DOHH2 (cell line): ENCODE measurements around the gene ATP13A2.

Experiments
- H3F3A ChIP-seq: fragments of 200-600 bp; sonication (generic), shearing (Covaris generic); 2 replicates; pipeline ENCODE4 v1.6.0; 2016; ENCODE audit warnings: antibody characterized with exemption, mild to moderate bottlenecking; ENCODE audit not compliant: control insufficient read depth, insufficient read depth
- H3K27ac ChIP-seq: fragments of 200-600 bp; sonication (generic); 2 replicates; pipeline ENCODE4 v1.5.1; 2014; ENCODE audit warnings: low read depth, mild to moderate bottlenecking, low read length, moderate library complexity
- H3K27me3 ChIP-seq: fragments of 200-600 bp; sonication (generic); 2 replicates; pipeline ENCODE4 v1.6.1; 2014; ENCODE audit warnings: mild to moderate bottlenecking, low read length, mixed read lengths; ENCODE audit not compliant: control insufficient read depth
- H3K36me3 ChIP-seq: fragments of 200-600 bp; sonication (generic); 2 replicates; pipeline ENCODE4 v1.6.1; 2014; ENCODE audit warnings: mild to moderate bottlenecking, low read length, moderate library complexity, mixed read lengths; ENCODE audit not compliant: control insufficient read depth
- H3K4me1 ChIP-seq: fragments of 200-600 bp; sonication (generic); 2 replicates; pipeline ENCODE4 v1.6.1; 2014; ENCODE audit warnings: mild to moderate bottlenecking, low read length, mixed read lengths; ENCODE audit not compliant: control insufficient read depth
- H3K4me2 ChIP-seq: fragments of 200-600 bp; sonication (generic); 2 replicates; pipeline ENCODE4 v1.6.0; 2014; ENCODE audit warnings: mild to moderate bottlenecking, low read length, moderate library complexity
- H3K4me3 ChIP-seq: fragments of 200-600 bp; sonication (generic); 2 replicates; pipeline ENCODE4 v1.5.1; 2014; ENCODE audit warnings: mild to moderate bottlenecking, low read length, mixed read lengths
- H3K79me2 ChIP-seq: fragments of 200-600 bp; sonication (generic); 2 replicates; pipeline ENCODE4 v1.6.1; 2014; ENCODE audit warnings: mild to moderate bottlenecking, low read length, mixed read lengths; ENCODE audit not compliant: control insufficient read depth
- H3K9me2 ChIP-seq: fragments of 200-600 bp; sonication (generic); replicated peaks from 2 replicates; pipeline ENCODE4 v1.6.1; 2014; ENCODE audit warnings: mild to moderate bottlenecking, low read length, mixed read lengths; ENCODE audit not compliant: control insufficient read depth
- H3K9me3 ChIP-seq: fragments of 200-600 bp; sonication (generic); 2 replicates; pipeline ENCODE4 v1.6.1; 2014; ENCODE audit warnings: antibody characterized with exemption, low read length, mixed read lengths; ENCODE audit not compliant: control insufficient read depth, insufficient read depth
- H4K20me1 ChIP-seq: fragments of 200-600 bp; sonication (generic); 2 replicates; pipeline ENCODE4 v1.6.0; 2014; ENCODE audit warnings: low read depth, mild to moderate bottlenecking, antibody characterized with exemption, low read length, moderate library complexity; ENCODE audit not compliant: control insufficient read depth, insufficient read depth
- CTCF ChIP-seq: fragments of 200-600 bp; sonication (generic); IDR thresholded peaks from one replicate; pipeline ENCODE4 v1.5.1; 2014; ENCODE audit warnings: antibody characterized with exemption, mild to moderate bottlenecking, low read depth, low read length; ENCODE audit not compliant: poor library complexity, severe bottlenecking
- EZH2phosphoT487 ChIP-seq: fragments of 200-600 bp; sonication (generic); IDR thresholded peaks from 2 replicates; pipeline ENCODE4 v1.6.1; 2017; ENCODE audit warnings: borderline replicate concordance, mild to moderate bottlenecking, antibody characterized with exemption, low read length, moderate library complexity, mixed read lengths

The ATP13A2 gene

GRCh38 chr1:17053685-17054410 lies 42.1 kb upstream of the ATP13A2 start, which contains the start of gene SDHB:
SDHB (minus strand) TSS chr1:17054032; CDS start chr1:17054019, 13 bp downstream.
- no peaks in the 10 kb centered on the region; the same call in 1 of the 2 replicates for H3K27me3 ChIP-seq
- no peaks in the 10 kb centered on the region for H3K9me2 ChIP-seq
- no peak for TF ChIP-seq CTCF
- TF ChIP-seq EZH2phosphoT487: no peak
- peaks cover 30% of the 10 kb centered on the region for H3K36me3 ChIP-seq
- peaks cover 12% of the 10 kb centered on the region for H3K4me1 ChIP-seq
- peak within 1 kb of the TSS; percentile 68 for H3K4me2 ChIP-seq
- peaks cover 50% of the 10 kb centered on the region for H3K79me2 ChIP-seq
- no peaks in the 10 kb centered on the region; the same call in 1 of the 2 replicates for H3F3A ChIP-seq
- H4K20me1 ChIP-seq: peaks cover 6% of the 10 kb centered on the region; the same call in 1 of the 2 replicates
- no peaks in the 10 kb centered on the region for H3K9me3 ChIP-seq
- H3K27ac ChIP-seq: peak within 1 kb of the TSS; percentile 17; the same call in 1 of the 2 replicates
- peak within 1 kb of the TSS; percentile 94 for H3K4me3 ChIP-seq

- peak overlapping the region; percentile 94 for H3K4me3 ChIP-seq
- H3K9me3 ChIP-seq: no peaks in the 10 kb centered on the region
- H3K27ac ChIP-seq: peak overlapping the region; percentile 17; the same call in 1 of the 2 replicates
- H3K9me2 ChIP-seq: no peaks in the 10 kb centered on the region
- peak overlapping the region; percentile 68 for H3K4me2 ChIP-seq
- TF ChIP-seq CTCF: no peak
- no peak for TF ChIP-seq EZH2phosphoT487
- no peaks in the 10 kb centered on the region for H3K27me3 ChIP-seq
- H3F3A ChIP-seq: no peaks in the 10 kb centered on the region; the same call in 1 of the 2 replicates
- H4K20me1 ChIP-seq: peaks cover 6% of the 10 kb centered on the region; the same call in 1 of the 2 replicates
- H3K4me1 ChIP-seq: peaks cover 12% of the 10 kb centered on the region
- peaks cover 52% of the 10 kb centered on the region for H3K79me2 ChIP-seq
- peaks cover 30% of the 10 kb centered on the region for H3K36me3 ChIP-seq
These were observed 41.5 kb upstream of the ATP13A2 start for GRCh38 chr1:17053086-17053684.

- H3K79me2 ChIP-seq: peaks cover 58% of the 10 kb centered on the region
These were observed 40.9 kb upstream of the ATP13A2 start for GRCh38 chr1:17052641-17053040.

More at GRCh38 chr1:17052641-17053040, 40.9 kb upstream of the ATP13A2 start:
- peaks cover 6% of the 10 kb centered on the region; the same call in 1 of the 2 replicates for H4K20me1 ChIP-seq
- H3K9me3 ChIP-seq: no peaks in the 10 kb centered on the region
- H3K4me1 ChIP-seq: peaks cover 12% of the 10 kb centered on the region
- peaks cover 30% of the 10 kb centered on the region for H3K36me3 ChIP-seq
- peak overlapping the region; percentile 94 for H3K4me3 ChIP-seq
- no peaks in the 10 kb centered on the region for H3K27me3 ChIP-seq
- H3F3A ChIP-seq: no peaks in the 10 kb centered on the region; the same call in 1 of the 2 replicates
- H3K27ac ChIP-seq: no peak overlapping the region
- no peak for TF ChIP-seq CTCF
- no peak for TF ChIP-seq EZH2phosphoT487
- H3K9me2 ChIP-seq: no peaks in the 10 kb centered on the region
- H3K4me2 ChIP-seq: peak overlapping the region; percentile 68
